GM19372 (cell line): Measurements from ENCODE around the gene RNF167.

Experiments
- ATAC-seq: cut with Tn5 transposase; IDR thresholded peaks from one replicate; pipeline ENCODE4 v1.9.1; 2021; ENCODE audit warnings: mild to moderate bottlenecking, low read depth, moderate library complexity; ENCODE audit not compliant: unreplicated experiment

The RNF167 gene

GRCh38 chr17:4939796-4940554 is at the start of gene RNF167, which contains the start of gene SLC25A11:
Gene RNF167, plus strand, starts transcription at chr17:4940268. Its CDS starts 642 bp downstream, at chr17:4940910.
Gene SLC25A11, minus strand, starts transcription at chr17:4940046. Its CDS starts 136 bp downstream, at chr17:4939910.
- peak; percentile 85 for ATAC-seq

GRCh38 chr17:4891411-4892410 is 48.4 kb upstream of the RNF167 start:
- no peak for ATAC-seq

GRCh38 chr17:4892499-4893221 is 47.4 kb upstream of the RNF167 start:
- no peak for ATAC-seq

- no peak for ATAC-seq
Measured at GRCh38 chr17:4893272-4893671, 46.8 kb upstream of the RNF167 start.

- ATAC-seq = no peak
Measured at GRCh38 chr17:4893721-4894560, 46.1 kb upstream of the RNF167 start.

GRCh38 chr17:4895121-4895520 is 44.9 kb upstream of the RNF167 start:
- ATAC-seq = no peak

GRCh38 chr17:4895657-4896331 is 44.3 kb upstream of the RNF167 start:
- no peak for ATAC-seq

GRCh38 chr17:4896332-4897197 is 43.5 kb upstream of the RNF167 start:
- ATAC-seq = no peak

GRCh38 chr17:4897198-4897687 is 42.8 kb upstream of the RNF167 start:
- ATAC-seq = no peak

GRCh38 chr17:4897785-4898184 is 42.3 kb upstream of the RNF167 start:
- ATAC-seq = no peak

GRCh38 chr17:4898351-4898750 is 41.7 kb upstream of the RNF167 start:
- ATAC-seq = no peak

- ATAC-seq = no peak
Measured at GRCh38 chr17:4898927-4899326, 41.1 kb upstream of the RNF167 start.

GRCh38 chr17:4899341-4900230 is 40.5 kb upstream of the RNF167 start, which contains the start of gene C17orf107:
Gene C17orf107, plus strand, starts transcription at chr17:4899536. Its CDS starts 227 bp downstream, at chr17:4899763.
- ATAC-seq = peak; percentile 56

GRCh38 chr17:4900231-4901107 is 39.6 kb upstream of the RNF167 start:
- ATAC-seq = no peak

- ATAC-seq = no peak
Measured at GRCh38 chr17:4901108-4901647, 38.9 kb upstream of the RNF167 start.
